ENCODE data around the gene TBC1D16. TPM values are rescaled to one million over a fixed set of nuclear protein-coding genes. Genes with fewer than 3 reads are reported as not detected.
"Not testable (repeated sequence)": the region's sequence is repeated elsewhere in the genome, so short reads cannot be mapped to it uniquely, and the experiment has no call there.

TBC1D16 gene
- total RNA-seq, 1 donor from 2014 or later, result 38.4 TPM

GRCh38 chr17:79916506-79916905, 119.2 kb downstream of the TBC1D16 start:
- DNase-seq (ENCODE audit: low spot score), result no peak

- DNase-seq (ENCODE audit: low spot score), result peak; percentile 89
These were observed 119.7 kb downstream of the TBC1D16 start for GRCh38 chr17:79915850-79916430.

DNA sequence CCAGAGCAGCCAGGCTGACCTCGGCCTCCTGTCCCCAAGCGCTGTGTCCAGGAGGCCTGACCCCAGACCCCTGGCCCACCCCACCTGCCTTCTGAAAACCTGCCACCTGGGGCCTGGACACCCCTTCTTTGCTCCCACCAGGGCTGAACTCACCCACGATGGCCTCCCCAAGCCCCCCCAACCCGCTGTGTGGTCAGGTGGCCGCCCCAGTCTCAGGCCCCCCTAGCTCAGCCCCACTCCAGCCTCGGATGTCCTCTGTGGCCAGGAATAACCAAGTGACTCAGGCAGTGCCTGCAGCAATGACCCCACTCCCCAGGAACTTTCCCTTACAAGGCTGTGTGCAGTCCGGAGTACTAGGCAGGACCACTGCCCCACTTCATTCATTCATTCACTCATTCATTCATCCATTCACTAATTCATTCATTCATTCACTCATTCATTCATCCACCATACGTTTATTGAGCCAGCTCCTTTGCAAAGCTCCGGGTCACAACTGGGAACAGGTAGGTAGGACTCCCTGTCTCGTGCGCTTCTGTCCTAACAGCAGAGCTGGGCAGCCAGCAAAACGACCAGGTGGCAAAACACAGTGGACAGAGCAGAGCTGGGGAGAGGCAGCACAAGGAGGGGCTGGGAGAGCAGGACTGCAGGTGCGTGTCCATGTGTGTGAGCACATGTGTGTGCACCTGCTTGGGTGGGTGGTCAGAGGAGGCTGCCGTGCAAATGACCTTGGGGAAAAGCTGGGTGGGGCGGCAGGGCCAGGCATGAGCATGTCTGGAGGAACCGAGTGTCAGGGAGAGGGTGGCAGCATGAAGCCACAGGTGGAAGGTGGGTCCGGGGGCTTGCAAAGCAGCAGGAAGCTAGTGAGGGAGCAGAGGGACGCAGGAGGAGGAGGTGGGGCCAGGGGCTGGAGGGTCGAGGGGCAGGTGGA, 120.6 kb downstream of the TBC1D16 start:
- no peak for DNase-seq (ENCODE audit: low spot score)

GRCh38 chr17:79913896-79914812, 121.5 kb downstream of the TBC1D16 start:
- no peak for DNase-seq (ENCODE audit: low spot score)

DNA sequence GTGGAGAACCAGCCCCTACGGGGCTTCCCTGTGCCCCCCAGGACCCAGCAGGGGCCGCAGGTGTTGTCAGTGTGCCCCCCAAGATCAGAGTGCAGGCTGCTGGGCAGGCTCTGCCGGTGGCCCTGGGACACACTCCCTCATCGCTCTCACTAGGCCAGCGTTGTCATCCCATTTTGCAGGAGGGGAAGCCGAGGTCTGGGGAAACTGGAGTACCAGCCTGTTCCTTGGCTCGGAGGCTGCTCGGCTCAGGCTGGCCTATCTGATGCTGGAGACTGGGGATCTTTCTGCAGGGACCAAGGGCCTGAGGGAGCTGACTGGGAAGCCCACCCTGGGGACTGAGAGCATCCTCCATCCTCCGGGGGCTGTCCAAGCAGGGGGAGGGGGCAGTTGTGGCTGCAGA, 122.2 kb downstream of the TBC1D16 start:
- no peak for DNase-seq (ENCODE audit: low spot score)

- DNase-seq (ENCODE audit: low spot score), result no peak
These were observed 122.9 kb downstream of the TBC1D16 start for GRCh38 chr17:79912552-79913330.

- no peak for DNase-seq (ENCODE audit: low spot score)
These were observed 124.0 kb downstream of the TBC1D16 start for GRCh38 chr17:79911430-79912399.

DNA sequence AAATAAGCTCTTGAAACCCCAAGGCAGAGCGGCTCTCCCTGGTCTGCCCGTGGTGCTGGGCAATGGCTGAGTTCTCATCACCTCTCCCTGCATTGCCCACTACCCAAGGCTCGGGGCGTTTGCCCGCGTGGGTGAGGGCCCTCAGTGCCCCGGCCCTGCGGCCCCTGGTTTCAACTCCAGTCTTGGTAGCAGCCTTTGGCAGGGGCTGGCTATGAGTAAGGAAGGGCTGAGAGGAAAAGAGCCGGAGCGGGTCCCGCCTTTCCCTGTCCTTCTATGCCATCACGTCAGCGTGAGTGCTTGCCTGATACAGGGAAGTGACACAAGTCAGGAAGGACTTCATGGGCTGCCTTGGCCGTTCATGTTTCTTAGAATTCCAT, 124.7 kb downstream of the TBC1D16 start:
- DNase-seq (ENCODE audit: low spot score), result no peak

DNA sequence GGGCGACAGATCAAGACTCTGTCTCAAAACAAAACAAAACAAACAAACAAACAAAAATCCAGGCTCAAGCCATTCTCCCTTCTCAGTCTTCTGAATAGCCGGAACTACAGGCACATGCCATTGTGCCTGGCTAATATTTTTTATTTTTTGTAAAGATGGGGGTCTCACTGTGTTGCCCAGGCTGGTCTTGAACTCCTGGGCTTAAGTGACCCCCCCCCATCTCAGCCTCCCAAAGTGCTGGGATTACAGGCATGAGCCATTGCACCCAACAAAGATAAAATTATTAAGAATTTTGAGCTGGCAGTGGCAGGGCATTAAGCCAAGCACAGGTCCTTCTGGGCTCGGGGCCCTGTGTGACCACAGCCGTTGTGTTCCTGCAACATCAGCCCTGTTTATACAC, 126.6 kb downstream of the TBC1D16 start:
- no peak for DNase-seq (ENCODE audit: low spot score)

- DNase-seq (ENCODE audit: low spot score), result peak; percentile 66
These were observed 127.8 kb downstream of the TBC1D16 start for GRCh38 chr17:79907850-79908249.

GRCh38 chr17:79907217-79907715, 128.4 kb downstream of the TBC1D16 start:
- DNase-seq (ENCODE audit: low spot score), result no peak

GRCh38 chr17:79905832-79906231, 129.8 kb downstream of the TBC1D16 start:
- no peak for DNase-seq (ENCODE audit: low spot score)

DNA sequence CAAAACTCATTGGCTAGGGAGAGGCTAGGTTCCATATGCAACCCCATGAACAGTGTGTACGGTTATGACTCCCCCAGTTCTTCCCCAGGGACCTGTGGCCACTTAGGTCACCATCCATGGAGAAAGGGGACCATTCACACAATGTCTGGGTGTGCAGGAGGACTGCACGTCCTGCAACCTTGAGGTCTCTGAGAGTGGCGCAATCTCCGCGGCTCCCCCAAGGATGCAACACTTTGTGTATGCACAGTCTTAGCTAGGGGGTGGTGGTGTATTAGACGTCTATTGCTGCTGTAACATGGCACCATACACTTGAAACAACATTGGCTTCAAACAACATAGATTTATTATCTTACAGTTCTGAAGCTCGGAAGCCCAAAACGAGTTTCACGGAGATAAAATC, 130.8 kb downstream of the TBC1D16 start:
- no peak for DNase-seq (ENCODE audit: low spot score)

- DNase-seq (ENCODE audit: low spot score), result no peak
These were observed 133.4 kb downstream of the TBC1D16 start for GRCh38 chr17:79902146-79902791.

DNA sequence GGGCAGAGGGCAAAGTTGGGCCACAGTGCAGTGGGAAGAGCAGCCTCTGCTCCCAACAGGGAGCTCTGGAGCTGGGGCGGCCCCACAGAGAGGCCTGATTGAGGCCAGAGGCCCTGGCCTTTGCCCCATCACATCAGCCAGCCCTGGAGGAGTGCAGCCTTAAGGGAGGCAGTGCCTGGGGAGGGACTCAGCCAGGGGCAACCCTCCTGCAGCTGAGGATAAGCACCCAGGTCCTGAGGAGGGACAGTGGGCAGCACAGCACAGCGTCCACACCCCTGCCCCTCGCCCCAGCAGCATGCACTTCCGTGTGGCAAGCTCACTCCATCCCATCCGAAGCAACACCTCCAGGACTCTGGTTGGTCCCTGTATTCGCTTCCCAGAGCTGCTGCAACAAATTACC, 134.5 kb downstream of the TBC1D16 start:
- no peak for DNase-seq (ENCODE audit: low spot score)

GRCh38 chr17:79899584-79899983, 136.1 kb downstream of the TBC1D16 start:
- no peak for DNase-seq (ENCODE audit: low spot score)

DNA sequence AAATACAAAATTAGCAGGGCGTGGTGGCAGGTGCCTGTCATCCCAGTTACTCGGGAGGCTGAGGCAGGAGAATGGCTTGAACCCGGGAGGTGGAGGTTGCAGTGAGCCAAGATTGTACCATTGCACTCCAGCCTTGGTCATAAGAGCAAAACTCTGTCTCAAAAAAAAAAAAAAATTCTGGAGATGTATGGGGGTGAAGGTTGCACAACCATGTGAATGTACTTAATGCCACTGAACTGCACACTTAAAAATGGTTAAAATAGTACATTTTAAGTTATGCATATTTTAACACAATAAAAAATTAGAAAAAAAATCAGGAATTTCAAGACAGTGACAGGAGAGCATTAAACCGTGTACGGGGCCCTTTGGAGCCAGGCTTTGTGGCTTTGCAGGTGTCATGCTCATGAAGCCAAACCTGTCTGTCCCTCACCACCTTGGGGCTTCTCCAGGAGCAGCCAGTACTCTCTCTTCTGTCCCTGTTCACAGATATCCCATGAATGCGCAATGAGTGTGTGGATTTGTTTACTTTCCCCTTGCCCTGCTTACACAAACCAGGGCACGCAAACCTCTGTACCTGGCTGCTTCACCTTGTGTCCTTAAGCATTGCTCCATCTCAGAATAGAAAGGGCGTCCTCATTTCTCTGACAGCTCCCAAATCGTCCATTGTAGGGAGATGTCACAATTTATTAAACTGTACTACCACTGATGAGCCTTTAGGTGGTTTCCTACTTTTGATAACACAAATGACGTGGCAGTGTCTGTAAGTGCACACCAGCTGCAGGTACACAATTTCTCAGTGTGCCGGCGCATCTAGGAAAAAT, 138.2 kb downstream of the TBC1D16 start:
- DNase-seq (ENCODE audit: low spot score), result no peak

DNA sequence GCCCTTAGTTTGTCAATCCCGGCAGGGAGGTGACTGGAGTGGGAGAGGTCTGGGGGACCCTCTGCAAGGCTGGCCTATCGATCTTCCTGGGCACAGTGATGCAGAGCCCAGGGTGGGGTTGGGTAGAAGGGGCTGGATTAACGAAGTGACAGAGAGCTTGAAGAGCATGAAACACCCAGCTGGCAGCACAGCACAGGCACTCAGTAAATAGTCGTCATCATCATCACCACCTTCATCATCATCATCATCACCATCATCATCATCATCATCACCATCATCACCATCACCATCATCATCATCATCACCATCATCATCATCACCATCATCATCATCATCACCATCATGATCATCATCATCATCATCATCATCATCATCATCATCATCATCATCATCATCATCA, 142.2 kb downstream of the TBC1D16 start:
- DNase-seq (ENCODE audit: low spot score), result not testable (repeated sequence)
